ENCODE results near the gene TACC2.
"Not testable (repeated sequence)": the region's sequence is repeated elsewhere in the genome, so short reads cannot be mapped to it uniquely, and the experiment has no call there.

TACC2 gene

GRCh38 chr10:122089311-122090017 lies 100.5 kb downstream of the TACC2 start:
- DNase-seq (ENCODE audit: low read depth in 3 of 3, low spot score in 1 of 3), result no peak

DNA sequence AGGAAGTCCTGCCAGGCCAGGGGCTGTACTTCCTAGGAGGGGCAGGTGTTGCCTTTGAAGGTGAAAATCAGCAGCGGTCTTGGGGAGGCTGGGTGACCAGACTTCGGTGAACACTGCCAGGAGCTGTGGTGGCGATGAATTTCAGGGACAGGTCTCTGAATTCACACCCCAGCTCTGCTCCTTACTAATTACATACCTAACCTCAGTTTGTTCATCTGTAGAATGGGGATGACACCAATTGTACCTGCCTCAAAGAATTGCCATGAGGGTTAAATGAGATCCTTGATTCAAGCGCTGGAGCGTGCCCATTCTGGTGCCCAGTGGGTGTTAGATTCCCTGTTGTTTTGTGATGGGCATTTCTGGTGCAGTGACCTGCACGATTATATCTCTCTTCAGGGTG lies 102.8 kb downstream of the TACC2 start:
- DNase-seq (ENCODE audit: low read depth in 3 of 3, low spot score in 1 of 3), result no peak

- no peak for DNase-seq (ENCODE audit: low read depth in 3 of 3, low spot score in 1 of 3)
Measured at GRCh38 chr10:122093076-122093475, 104.1 kb downstream of the TACC2 start.

DNA sequence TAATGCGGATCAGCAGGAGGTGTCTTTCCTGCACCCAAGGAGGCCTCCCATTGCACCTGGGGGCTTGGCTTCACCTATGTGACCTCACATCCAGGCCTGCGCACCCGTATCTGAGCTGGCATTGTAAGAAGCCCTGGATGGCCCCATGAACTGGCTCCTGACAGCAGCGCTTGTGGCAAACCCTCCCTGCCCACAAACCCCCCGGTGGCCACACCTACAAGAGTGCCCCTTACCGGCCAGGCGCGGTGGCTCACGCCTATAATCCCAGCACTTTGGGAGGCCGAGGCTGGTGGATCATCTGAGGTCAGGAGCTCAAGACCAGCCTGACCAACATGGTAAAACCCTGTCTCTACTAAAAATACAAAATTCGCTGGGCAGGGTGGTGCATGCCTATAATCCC lies 107.2 kb downstream of the TACC2 start:
- DNase-seq (ENCODE audit: low read depth in 3 of 3, low spot score in 1 of 3), result not testable (repeated sequence)

DNA sequence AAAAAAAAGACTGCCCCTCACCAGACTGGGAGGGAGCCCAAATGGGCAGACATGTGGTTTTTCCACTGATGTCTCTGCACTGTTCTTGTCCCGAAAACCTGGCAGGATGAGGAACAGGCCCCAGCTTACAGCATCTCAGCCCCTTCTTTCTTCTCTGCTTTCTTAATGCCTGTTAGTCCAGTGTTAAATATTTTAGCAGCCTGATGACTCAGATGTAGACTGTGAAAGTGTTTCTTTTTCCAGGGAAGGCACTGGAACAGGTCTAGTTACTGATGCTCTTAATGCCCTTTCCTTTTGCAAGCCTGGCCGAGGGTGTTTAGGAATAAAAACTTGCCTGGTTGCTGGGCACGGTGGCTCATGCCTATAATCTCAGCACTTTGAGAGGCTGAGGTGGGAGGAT lies 107.7 kb downstream of the TACC2 start:
- no peak for DNase-seq (ENCODE audit: low read depth in 3 of 3, low spot score in 1 of 3)

DNA sequence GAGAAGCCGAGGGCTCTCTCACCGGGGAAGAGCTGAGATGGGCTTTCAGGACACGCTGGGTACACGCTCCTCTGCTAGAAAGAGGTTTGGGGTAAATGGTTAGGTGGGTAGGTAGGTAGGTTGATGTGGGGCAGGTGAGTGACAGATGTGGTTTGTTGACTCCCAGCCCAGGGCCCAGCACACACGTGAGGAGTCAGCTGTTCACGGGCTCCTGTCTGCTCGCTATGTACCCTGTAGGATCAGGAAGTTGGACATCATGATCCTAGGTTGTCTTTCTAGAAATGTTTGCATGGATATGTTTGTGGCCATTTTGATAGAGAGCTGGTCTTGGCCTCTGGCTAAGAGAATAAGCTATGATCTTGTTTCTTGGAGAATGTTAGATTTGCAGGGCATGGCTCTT lies 109.0 kb downstream of the TACC2 start:
- no peak for DNase-seq (ENCODE audit: low read depth in 3 of 3, low spot score in 1 of 3)

- no peak for DNase-seq (ENCODE audit: low read depth in 3 of 3, low spot score in 1 of 3)
Measured at GRCh38 chr10:122098924-122099323, 110.0 kb downstream of the TACC2 start.

DNA sequence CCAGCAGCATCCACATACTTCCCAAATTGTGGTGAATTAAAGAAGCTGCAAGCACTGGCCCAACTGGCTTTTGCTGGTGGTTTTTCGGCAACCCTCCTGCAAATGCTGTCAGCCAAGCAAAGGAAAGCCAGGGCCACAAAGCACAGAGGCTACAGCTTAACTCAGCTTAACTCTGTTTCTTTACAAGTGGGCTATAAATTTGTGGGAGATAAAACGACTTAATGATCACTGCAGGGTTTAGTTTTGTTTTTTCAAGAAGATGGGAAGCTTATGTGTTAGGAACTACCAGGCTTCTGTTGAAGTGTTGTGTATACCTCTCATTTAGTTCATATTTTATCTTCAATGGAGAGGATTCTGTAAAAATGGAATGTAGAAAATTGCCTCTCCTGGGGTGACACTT lies 110.6 kb downstream of the TACC2 start:
- no peak for DNase-seq (ENCODE audit: low read depth in 3 of 3, low spot score in 1 of 3)

DNA sequence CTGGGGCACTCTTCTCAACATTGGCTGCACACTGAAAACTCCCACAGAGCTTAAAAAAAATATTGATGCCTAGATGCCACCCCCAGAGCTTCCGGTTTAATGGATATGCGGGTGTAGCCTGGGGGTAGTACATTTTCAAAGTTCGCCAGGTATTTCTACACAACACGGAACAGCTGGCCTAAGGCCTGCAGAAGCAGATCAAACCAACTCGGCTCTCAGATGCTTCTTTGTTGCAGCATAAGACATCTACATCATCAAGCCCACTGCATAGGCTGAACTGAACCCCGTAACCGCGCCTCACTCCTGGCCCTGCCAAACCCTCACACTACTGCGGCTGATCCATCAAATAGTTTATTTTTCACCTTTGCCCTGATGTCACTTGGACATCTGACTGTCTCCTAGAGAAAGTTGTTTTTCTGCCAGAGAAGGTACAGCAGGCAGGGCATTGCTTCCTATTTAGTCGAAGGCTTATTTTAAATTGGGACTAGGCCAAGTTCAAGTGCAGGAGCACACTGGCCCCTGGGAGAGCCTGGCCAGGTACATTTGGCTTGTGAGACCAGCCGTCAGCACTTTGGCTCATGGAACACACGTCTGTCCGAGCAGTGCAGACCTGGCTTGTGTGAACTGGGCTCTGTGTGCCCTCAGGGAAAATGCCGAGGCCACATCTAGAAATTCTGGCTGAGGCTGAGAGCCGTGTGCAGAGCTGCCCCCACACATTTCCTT lies 113.3 kb downstream of the TACC2 start:
- DNase-seq (ENCODE audit: low read depth in 3 of 3, low spot score in 1 of 3), result no peak

GRCh38 chr10:122102869-122103525 lies 114.0 kb downstream of the TACC2 start:
- no peak for DNase-seq (ENCODE audit: low read depth in 3 of 3, low spot score in 1 of 3)

- no peak for DNase-seq (ENCODE audit: low read depth in 3 of 3, low spot score in 1 of 3)
Measured at GRCh38 chr10:122103592-122103991, 114.6 kb downstream of the TACC2 start.

DNA sequence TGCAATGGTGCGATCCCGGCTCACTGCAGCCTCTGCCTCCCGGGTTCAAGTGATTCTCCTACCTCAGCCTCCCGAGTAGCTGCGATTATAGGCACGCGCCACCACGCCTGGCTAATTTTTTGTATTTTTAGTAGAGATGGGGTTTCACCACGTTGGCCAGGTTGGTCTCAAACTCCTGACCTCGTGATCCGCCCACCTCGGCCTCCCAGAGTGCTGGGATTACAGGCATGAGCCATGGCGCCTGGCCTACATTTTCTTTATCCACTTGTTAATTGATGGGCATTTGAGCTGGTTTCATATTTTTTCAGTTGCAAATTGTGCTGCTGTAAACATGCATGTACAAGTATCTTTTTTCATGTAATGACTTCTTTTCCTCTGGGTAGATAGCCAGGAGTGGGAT lies 119.8 kb downstream of the TACC2 start:
- not testable (repeated sequence) for DNase-seq (ENCODE audit: low read depth in 3 of 3, low spot score in 1 of 3)

- no peak for DNase-seq (ENCODE audit: low read depth in 3 of 3, low spot score in 1 of 3)
Measured at GRCh38 chr10:122112021-122112616, 123.2 kb downstream of the TACC2 start.

GRCh38 chr10:122112625-122113160 lies 123.7 kb downstream of the TACC2 start:
- no peak for DNase-seq (ENCODE audit: low read depth in 3 of 3, low spot score in 1 of 3)

DNA sequence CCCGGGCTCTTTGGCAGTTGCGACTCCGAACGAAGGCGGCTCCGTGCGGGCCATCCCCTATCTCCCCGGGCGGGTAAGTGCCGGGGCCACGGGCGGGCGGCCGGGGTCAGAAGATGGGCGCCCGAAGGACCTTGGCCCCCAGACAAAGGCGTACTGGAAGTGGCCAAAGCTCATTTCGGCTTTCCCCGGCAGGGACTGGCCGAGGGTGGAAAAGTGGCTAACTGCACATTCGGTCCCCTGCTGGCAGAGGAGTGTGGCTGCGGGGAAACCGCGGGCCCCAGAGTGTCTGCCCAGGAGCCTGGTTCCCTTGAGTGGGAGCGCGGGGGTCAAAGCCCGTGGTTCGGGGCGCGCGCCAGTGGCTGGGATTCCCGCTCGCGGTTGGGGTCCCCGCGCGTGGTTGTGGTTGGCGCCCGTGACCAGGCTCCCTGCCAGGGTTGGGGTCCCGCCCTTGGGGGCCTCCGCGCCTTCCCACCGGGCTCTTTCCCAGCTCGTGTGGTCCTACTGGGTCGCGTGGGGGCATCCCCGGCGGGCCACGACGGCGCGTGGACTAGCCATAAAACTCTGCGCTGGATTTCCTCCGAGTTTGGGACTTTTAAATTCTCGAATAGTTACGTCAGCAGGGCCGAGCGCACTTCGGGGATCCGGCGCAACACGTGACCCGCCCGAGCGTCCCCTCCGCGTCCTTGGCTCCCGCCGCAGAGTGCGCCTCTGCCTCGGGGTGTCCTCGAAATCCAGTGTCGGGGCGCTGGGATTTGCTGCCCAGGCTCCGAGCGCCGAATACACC lies 124.4 kb downstream of the TACC2 start:
- DNase-seq (ENCODE audit: low read depth in 3 of 3, low spot score in 1 of 3), result no peak

- DNase-seq (ENCODE audit: low read depth in 3 of 3, low spot score in 1 of 3), result no peak
Measured at GRCh38 chr10:122113945-122114747, 125.2 kb downstream of the TACC2 start.

GRCh38 chr10:122115874-122116273 lies 126.9 kb downstream of the TACC2 start:
- no peak for DNase-seq (ENCODE audit: low read depth in 3 of 3, low spot score in 1 of 3)

GRCh38 chr10:122116331-122116730 lies 127.4 kb downstream of the TACC2 start:
- DNase-seq (ENCODE audit: low read depth in 3 of 3, low spot score in 1 of 3), result no peak

DNA sequence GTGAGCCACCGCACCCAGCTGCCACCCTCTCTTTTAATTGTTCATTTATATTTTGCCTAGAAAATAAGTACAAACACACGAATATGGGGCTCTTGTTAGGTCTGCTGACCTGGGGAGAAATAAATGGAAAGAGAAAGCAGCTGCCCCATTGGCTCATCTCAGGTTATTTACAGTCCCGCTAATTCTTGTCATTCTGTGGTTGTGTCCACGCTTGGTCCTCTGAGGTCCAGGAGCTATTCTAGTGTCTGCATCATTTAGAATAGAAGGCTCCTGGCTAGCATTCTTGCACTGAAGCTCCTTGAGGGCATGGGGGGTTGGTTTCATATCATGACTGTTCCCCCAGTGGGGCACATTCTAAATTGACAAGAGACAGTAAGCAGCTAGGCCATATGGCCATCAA lies 128.5 kb downstream of the TACC2 start:
- DNase-seq (ENCODE audit: low read depth in 3 of 3, low spot score in 1 of 3), result no peak

Data from stimulated activated CD4-positive, alpha-beta T cell treated with anti-CD3 and anti-CD28 coated beads, TNF-alpha, amount 100 ng/mL, for 1 hour (primary cell).